Measurements from ENCODE around the gene SLC6A9. TPM values are rescaled to one million over a fixed set of nuclear protein-coding genes. Genes with fewer than 3 reads are reported as not detected.
A peak's percentile ranks its signal among the peaks of the same experiment; 100 is the strongest.

The SLC6A9 gene
- total and polyA plus RNA-seq, 2 donors from 2014 or later, result 2.0 to 12.6 TPM

DNA sequence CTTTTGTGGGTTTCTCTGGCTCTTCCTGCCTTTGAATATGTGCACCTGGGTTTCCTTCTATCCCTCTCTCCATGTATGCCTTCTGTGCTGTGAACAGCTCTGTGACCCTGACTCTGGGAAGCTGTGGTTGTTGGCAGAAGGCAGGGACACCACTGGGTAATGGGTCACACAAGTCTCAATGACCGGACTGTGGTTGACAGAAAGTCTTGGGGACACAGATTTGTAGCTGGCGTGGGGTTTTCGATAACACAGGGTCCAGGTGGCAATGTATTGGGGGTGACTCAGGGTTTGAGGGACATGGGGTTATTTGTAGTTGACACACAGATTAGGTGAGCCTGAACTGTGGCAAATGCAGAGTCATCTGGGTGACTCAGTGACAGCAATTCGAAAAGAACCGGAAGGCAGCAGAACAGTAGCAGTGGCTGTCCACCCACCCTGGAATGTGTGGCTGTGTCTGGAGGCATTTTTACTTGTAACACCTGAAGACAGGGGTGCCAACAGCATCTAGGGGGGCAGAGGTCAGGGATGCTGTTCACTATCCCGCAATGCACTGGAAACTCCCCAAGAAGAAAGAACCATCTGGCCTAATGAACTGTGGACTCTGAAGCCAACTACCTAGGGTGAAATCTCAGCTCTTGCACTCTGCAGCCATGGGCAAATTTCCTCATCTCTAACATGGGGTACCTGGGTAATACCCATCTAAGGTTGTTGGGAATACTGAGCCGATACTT lies 13.0 kb upstream of the SLC6A9 start:
- no peaks in the 10 kb centered on the region for H3K9me3 ChIP-seq (ENCODE audit: control insufficient read depth in 2 of 3, insufficient read depth in 1 of 3, low read length in 3 of 3)
- intact Hi-C loops (cut with DNase I), result no loop called here
- H3K4me1 ChIP-seq (ENCODE audit: control insufficient read depth in 2 of 3, insufficient read depth in 2 of 3, low read depth in 1 of 3, low read length in 3 of 3), result peaks cover 0 to 3% (median 0%) of the 10 kb centered on the region in 3 donors
- DNase-seq (peak in 1 of 5 donors; percentile 10), FAIRE-seq (no peak)
- no peaks in the 10 kb centered on the region for H3K36me3 ChIP-seq (ENCODE audit: control insufficient read depth in 2 of 3, insufficient read depth in 3 of 3, low read length in 3 of 3)
- no peak for TF ChIP-seq CTCF (IDR thresholded peaks at IDR 0.05; ENCODE audit: borderline replicate concordance, extremely low read depth, insufficient read depth)
- no peaks in the 10 kb centered on the region for H3K27me3 ChIP-seq (ENCODE audit: control insufficient read depth, insufficient read depth, low read length)
- no peak overlapping the region for H3K4me3 ChIP-seq (ENCODE audit: low read length in 3 of 3)
- H3K9ac ChIP-seq (ENCODE audit: low read length in 3 of 3), result no peak overlapping the region
- no peak overlapping the region for H3K27ac ChIP-seq (ENCODE audit: low read depth in 2 of 2, low read length in 2 of 2)

DNA sequence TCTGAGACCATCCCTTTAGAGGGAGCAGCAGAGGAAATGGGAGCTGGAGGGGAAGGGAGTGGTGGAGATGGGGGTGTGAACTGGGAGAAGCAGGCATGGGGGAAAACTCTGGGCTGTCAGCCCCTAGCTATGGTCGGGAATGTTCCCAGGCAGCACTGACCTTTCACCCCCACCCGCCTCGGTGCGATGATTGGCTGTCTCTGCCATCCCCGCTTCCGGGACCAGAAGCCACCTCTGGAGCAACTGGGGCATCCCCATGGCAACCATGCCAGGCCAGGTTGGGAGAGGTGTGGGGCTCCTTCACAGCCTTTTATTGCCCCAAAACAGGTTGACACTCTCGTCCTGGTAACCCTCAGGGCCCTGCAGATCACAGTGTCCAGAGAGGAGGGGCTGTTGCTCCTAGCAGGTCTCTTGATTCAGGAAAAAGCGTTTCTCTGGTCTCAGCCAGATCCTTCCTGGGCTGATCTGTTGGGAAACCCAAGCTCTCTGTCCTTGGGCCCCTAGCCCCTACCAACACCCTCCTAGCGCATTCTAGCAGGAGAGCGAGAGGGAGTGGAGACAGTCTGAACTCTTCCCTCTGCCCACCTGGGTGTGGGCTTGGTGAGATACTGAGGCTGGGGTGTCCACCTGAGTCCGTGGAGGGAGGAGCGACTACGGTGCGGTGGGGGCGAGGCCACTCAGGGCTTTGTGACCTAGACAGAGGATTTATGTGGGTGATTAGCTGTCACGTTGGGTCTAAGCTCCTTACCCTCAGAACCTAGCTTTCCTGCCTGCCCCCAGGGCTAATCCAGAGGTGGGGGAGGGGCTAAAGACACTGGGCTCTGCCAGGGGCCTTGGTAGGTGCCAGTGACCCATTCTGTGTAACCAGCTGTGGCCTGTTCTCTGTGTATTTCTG lies 12.2 kb upstream of the SLC6A9 start:
- H3K27me3 ChIP-seq (ENCODE audit: control insufficient read depth, insufficient read depth, low read length), result no peaks in the 10 kb centered on the region
- no peaks in the 10 kb centered on the region for H3K36me3 ChIP-seq (ENCODE audit: control insufficient read depth in 2 of 3, insufficient read depth in 3 of 3, low read length in 3 of 3)
- intact Hi-C loops (cut with DNase I), result no loop called here
- H3K4me3 ChIP-seq (ENCODE audit: low read length in 3 of 3), result no peak overlapping the region
- H3K9me3 ChIP-seq (ENCODE audit: control insufficient read depth in 2 of 3, insufficient read depth in 1 of 3, low read length in 3 of 3), result no peaks in the 10 kb centered on the region
- FAIRE-seq (no peak), DNase-seq (peak in 1 of 5 donors; percentile 34)
- H3K27ac ChIP-seq (ENCODE audit: low read depth in 2 of 2, low read length in 2 of 2), result no peak overlapping the region
- H3K9ac ChIP-seq (ENCODE audit: low read length in 3 of 3), result no peak overlapping the region
- H3K4me1 ChIP-seq (ENCODE audit: control insufficient read depth in 2 of 3, insufficient read depth in 2 of 3, low read depth in 1 of 3, low read length in 3 of 3), result peaks cover 0 to 3% (median 0%) of the 10 kb centered on the region in 3 donors
- TF ChIP-seq CTCF (IDR thresholded peaks at IDR 0.05; ENCODE audit: borderline replicate concordance, extremely low read depth, insufficient read depth), result no peak

DNA sequence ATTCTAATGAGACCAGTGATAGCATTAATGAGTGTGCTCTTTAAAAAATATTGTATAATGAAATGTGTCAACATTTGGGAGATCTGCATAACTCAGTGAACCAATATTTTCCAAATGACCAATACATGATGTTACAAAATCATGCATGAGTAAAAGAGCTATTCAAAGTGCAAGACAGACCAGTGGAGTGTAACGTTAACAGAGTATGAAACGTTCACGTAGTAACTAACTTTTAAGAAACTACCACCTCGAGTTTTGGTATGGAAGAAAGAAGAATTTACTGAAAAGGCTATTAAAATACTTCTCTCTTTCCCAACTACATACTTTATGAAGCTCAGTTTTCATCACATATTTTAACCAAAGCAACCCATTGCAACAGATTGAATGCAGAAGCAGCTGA lies 9.6 kb upstream of the SLC6A9 start:
- Histone ChIP-seq H3K36me3 (ENCODE audit: control insufficient read depth in 2 of 3, insufficient read depth in 3 of 3, low read length in 3 of 3) (no peaks in the 10 kb centered on the region), H3K9me3 (ENCODE audit: control insufficient read depth in 2 of 3, insufficient read depth in 1 of 3, low read length in 3 of 3) (no peaks in the 10 kb centered on the region), H3K4me3 (ENCODE audit: low read length in 3 of 3) (no peak overlapping the region), H3K4me1 (ENCODE audit: control insufficient read depth in 2 of 3, insufficient read depth in 2 of 3, low read depth in 1 of 3, low read length in 3 of 3) (peaks cover 0 to 10% (median 9%) of the 10 kb centered on the region in 3 donors), H3K27me3 (ENCODE audit: control insufficient read depth, insufficient read depth, low read length) (no peaks in the 10 kb centered on the region), H3K27ac (ENCODE audit: low read depth in 2 of 2, low read length in 2 of 2) (no peak overlapping the region), H3K9ac (ENCODE audit: low read length in 3 of 3) (no peak overlapping the region)
- no peak for DNase-seq
- FAIRE-seq, result no peak
- TF ChIP-seq CTCF (IDR thresholded peaks at IDR 0.05; ENCODE audit: borderline replicate concordance, extremely low read depth, insufficient read depth), result no peak
- intact Hi-C loops (cut with DNase I), result no loop called here

Measured in kidney (tissue), 14 donors.